Sciatic nerve (tissue), 2 donors: ENCODE data around the gene CFHR4. TPM values are rescaled to one million over a fixed set of nuclear protein-coding genes. Genes with fewer than 3 reads are reported as not detected.
"Not testable (repeated sequence)": the region's sequence is repeated elsewhere in the genome, so short reads cannot be mapped to it uniquely, and the experiment has no call there.

Experiments
- ATAC-seq: fragments of 200-7000 bp; cut with Tn5 transposase; one replicate; pipeline ENCODE4 v1.9.1; 2020; ENCODE audit warnings: mild to moderate bottlenecking, moderate library complexity
- DNase-seq: peaks from one replicate; pipeline ENCODE4 v3.0.0-alpha.2; 2020; ENCODE audit warnings: low spot score
- intact Hi-C: fragments of 100-400 bp; cut with DNase I; formaldehyde crosslinking; loops from one replicate; pipeline ENCODE4 v1.14.2; 2022
- total RNA-seq: library from RNA; stranded (reverse); fragmentation: NEBNext Ultra II Directional; extraction: Animal tissue kit (Norgen Biotek cat#: 25700); gene quantifications from one replicate; pipeline ENCODE4 v1.2.1, GENCODE V29; 2021
- donor health status: DM: no; HTN: no; CAD: no.
- donor health status: DM: no; HTN: no; CAD: no.

Gene CFHR4
- total RNA-seq, 1 donor from 2014 or later = not detected

GRCh38 chr1:196926839-196927238, 39.0 kb downstream of the CFHR4 start:
- ATAC-seq, intact Hi-C loops, DNase-seq: not testable (repeated sequence)

- DNase-seq, ATAC-seq, intact Hi-C loops: not testable (repeated sequence)
Observed at GRCh38 chr1:196932853-196933252, 45.0 kb downstream of the CFHR4 start.

- intact Hi-C loops = no loop called here
- DNase-seq (no peak), ATAC-seq (no peak)
Observed at GRCh38 chr1:196933531-196934189, 45.8 kb downstream of the CFHR4 start.

- DNase-seq, ATAC-seq, intact Hi-C loops: not testable (repeated sequence)
Observed at GRCh38 chr1:196941474-196941873, 53.6 kb downstream of the CFHR4 start.

GRCh38 chr1:196943568-196943967, 55.7 kb downstream of the CFHR4 start, which contains the start of gene CFHR2:
Gene CFHR2, plus strand, starts transcription at chr1:196943738. Its CDS starts 143 bp downstream, at chr1:196943881.
- ATAC-seq, DNase-seq, intact Hi-C loops: not testable (repeated sequence)

GRCh38 chr1:196951711-196952394, 64.0 kb downstream of the CFHR4 start:
- ATAC-seq = no peak
- intact Hi-C loops = no loop called here
- DNase-seq = no peak

- intact Hi-C loops = no loop called here
- ATAC-seq = no peak
- no peak for DNase-seq
Observed at GRCh38 chr1:196954778-196955177, 66.9 kb downstream of the CFHR4 start.

- ATAC-seq (no peak), DNase-seq (no peak)
Observed at GRCh38 chr1:196955926-196956325, 68.1 kb downstream of the CFHR4 start.

GRCh38 chr1:196960854-196961253, 73.0 kb downstream of the CFHR4 start:
- ATAC-seq (no peak), DNase-seq (no peak)
- intact Hi-C loops = no loop called here

More at GRCh38 chr1:196955926-196956325, 68.1 kb downstream of the CFHR4 start:
- intact Hi-C loops = no loop called here

Other genes starting within 250 kb of the CFHR4 start
- gene CFH, start 236.0 kb upstream of the CFHR4 start, total RNA-seq = 299 TPM
- gene CFHR3, start 113.2 kb upstream of the CFHR4 start, total RNA-seq = 0.94 TPM
- gene CFHR1, start 68.3 kb upstream of the CFHR4 start, total RNA-seq = 1.3 TPM
- gene CFHR2, start 55.7 kb downstream of the CFHR4 start, total RNA-seq = not detected
- not detected for gene CFHR5, start 89.5 kb downstream of the CFHR4 start, total RNA-seq
- gene F13B, start 179.2 kb downstream of the CFHR4 start, total RNA-seq = not detected